IMR-90 (cell line): Measurements from ENCODE around the gene DIRAS3. TPM values are rescaled to one million over a fixed set of nuclear protein-coding genes. Genes with fewer than 3 reads are reported as not detected.

Experiments used
- ATAC-seq: fragments of 200-7000 bp; cut with Tn5 transposase; 2 replicates; pipeline ENCODE4 v1.9.1; 2020; ENCODE audit warnings: low read depth, mild to moderate bottlenecking, moderate library complexity
- BruUV-seq: library from RNA; stranded (reverse); fragments of 400-500 nt; replicated peaks from 2 replicates; lab custom pipeline; 2021; lab: Mats Ljungman, UMichigan
- CTCF ChIA-PET: fragments of 300-600 bp; formaldehyde crosslinking; extraction: SDS; loops from one replicate; lab custom pipeline; 2021; ENCODE audit warnings: antibody characterized with exemption; lab: Yijun Ruan, JAX
- POLR2A ChIA-PET: fragments of 300-600 bp; sonication (Branson Sonifier 250); formaldehyde crosslinking; loops from one replicate; lab custom pipeline; 2022; ENCODE audit warnings: antibody characterized with exemption; ENCODE audit not compliant: unreplicated experiment; lab: Charles Lee
- DNase-seq: peaks from one replicate; pipeline ENCODE4 v3.0.0; 2013
- H2AFZ ChIP-seq: replicated peaks from 2 replicates; pipeline ENCODE3; 2013; ENCODE audit warnings: low read length, mild to moderate bottlenecking; ENCODE audit not compliant: poor library complexity
- H2AK5ac ChIP-seq: 2 replicates; pipeline ENCODE4 v1.6.1; 2013; ENCODE audit warnings: low read depth, low read length, inconsistent platforms
- H2AK9ac ChIP-seq: replicated peaks from 2 replicates; pipeline ENCODE3; 2013; ENCODE audit warnings: mild to moderate bottlenecking, low read depth, low read length, moderate library complexity; ENCODE audit not compliant: poor library complexity
- H2BK120ac ChIP-seq: 2 replicates; pipeline ENCODE4 v1.6.1; 2013; ENCODE audit warnings: low read depth, low read length, inconsistent platforms
- H2BK15ac ChIP-seq: 3 replicates; pipeline ENCODE4 v1.6.1; 2013; ENCODE audit warnings: low read depth, low read length, inconsistent platforms
- H2BK20ac ChIP-seq: 2 replicates; pipeline ENCODE4 v1.6.1; 2013; ENCODE audit warnings: low read depth, mild to moderate bottlenecking, inconsistent platforms, low read length, moderate library complexity
- H2BK5ac ChIP-seq: 2 replicates; pipeline ENCODE4 v1.6.1; 2013; ENCODE audit warnings: mild to moderate bottlenecking, low read depth, low read length, inconsistent platforms; ENCODE audit not compliant: poor library complexity, severe bottlenecking
- H3K14ac ChIP-seq: replicated peaks from 2 replicates; pipeline ENCODE4 v1.6.1; 2013; ENCODE audit warnings: low read depth, low read length, inconsistent platforms
- H3K18ac ChIP-seq: 2 replicates; pipeline ENCODE4 v1.6.1; 2013; ENCODE audit warnings: low read depth, low read length, control low read depth
- H3K23ac ChIP-seq: 2 replicates; pipeline ENCODE4 v1.6.1; 2013; ENCODE audit warnings: low read depth, low read length, inconsistent platforms
- H3K27ac ChIP-seq: 2 replicates; pipeline ENCODE4 v1.5.1; 2013; ENCODE audit warnings: mild to moderate bottlenecking, control low read depth, low read length; ENCODE audit not compliant: insufficient read depth
- H3K27me3 ChIP-seq: 2 replicates; pipeline ENCODE4 v1.6.1; 2013; ENCODE audit warnings: low read length; ENCODE audit not compliant: control insufficient read depth, insufficient read depth
- H3K36me3 ChIP-seq: 2 replicates; pipeline ENCODE4 v1.6.1; 2013; ENCODE audit warnings: low read length, mixed read lengths; ENCODE audit not compliant: control insufficient read depth, insufficient read depth
- H3K4ac ChIP-seq: 2 replicates; pipeline ENCODE4 v1.6.1; 2013; ENCODE audit warnings: low read depth, low read length, inconsistent platforms
- H3K4me1 ChIP-seq: 2 replicates; pipeline ENCODE4 v1.6.1; 2013; ENCODE audit warnings: low read length, mixed read lengths; ENCODE audit not compliant: control insufficient read depth, insufficient read depth
- H3K4me2 ChIP-seq: 2 replicates; pipeline ENCODE4 v1.6.1; 2013; ENCODE audit warnings: low read depth, mild to moderate bottlenecking, control low read depth, low read length, moderate library complexity
- H3K4me3 ChIP-seq: 2 replicates; pipeline ENCODE4 v1.5.1; 2013; ENCODE audit warnings: low read depth, mild to moderate bottlenecking, control low read depth, low read length, moderate library complexity; ENCODE audit not compliant: insufficient read depth
- H3K56ac ChIP-seq: 2 replicates; pipeline ENCODE4 v1.6.1; 2013; ENCODE audit warnings: low read length, inconsistent platforms; ENCODE audit not compliant: insufficient read depth; ENCODE audit errors: extremely low read depth
- H3K79me1 ChIP-seq, 2 experiments: 2 replicates each; pipeline ENCODE4 v1.6.1; 2013; ENCODE audit warnings: low read length in 2 of 2, inconsistent platforms in 1 of 2, low read depth in 1 of 2
- H3K9ac ChIP-seq: 2 replicates; pipeline ENCODE4 v1.6.1; 2013; ENCODE audit warnings: low read depth, low read length, control low read depth
- H3K9me1 ChIP-seq: 2 replicates; pipeline ENCODE4 v1.6.1; 2013; ENCODE audit warnings: low read length, inconsistent platforms; ENCODE audit not compliant: insufficient read depth
- H3K9me3 ChIP-seq: 2 replicates; pipeline ENCODE4 v1.6.1; 2013; ENCODE audit warnings: low read length; ENCODE audit not compliant: control insufficient read depth, insufficient read depth
- H4K20me1 ChIP-seq: 2 replicates; pipeline ENCODE4 v1.6.1; 2013; ENCODE audit warnings: low read length, inconsistent platforms; ENCODE audit not compliant: insufficient read depth
- H4K5ac ChIP-seq: 2 replicates; pipeline ENCODE4 v1.6.1; 2013; ENCODE audit warnings: mild to moderate bottlenecking, low read depth, low read length, control low read depth
- H4K8ac ChIP-seq, 2 experiments: 2 replicates each; pipeline ENCODE4 v1.6.1; 2013; ENCODE audit warnings: low read depth in 2 of 2, low read length in 2 of 2, control low read depth in 1 of 2, inconsistent platforms in 1 of 2
- H4K91ac ChIP-seq: 2 replicates; pipeline ENCODE4 v1.6.1; 2013; ENCODE audit warnings: low read depth, low read length, inconsistent platforms; ENCODE audit not compliant: insufficient read depth
- BHLHE40 ChIP-seq: fragments of 150-350 bp; IDR thresholded peaks from 2 replicates; pipeline ENCODE4 v1.6.1; 2016; ENCODE audit warnings: mild to moderate bottlenecking, low read depth, low read length
- CEBPB ChIP-seq: IDR thresholded peaks from 2 replicates; pipeline ENCODE4 v1.6.1; 2012; ENCODE audit warnings: low read depth, low read length, improper control_type of control experiment
- CHD1 ChIP-seq: IDR thresholded peaks from 2 replicates; pipeline ENCODE4 v1.6.1; 2012; ENCODE audit warnings: low read depth, low read length, improper control_type of control experiment
- CTCF ChIP-seq: conservative IDR thresholded peaks from 2 replicates; pipeline ENCODE4 v1.5.1; 2012; ENCODE audit warnings: mild to moderate bottlenecking, low read depth, low read length, improper control_type of control experiment
- ELK1 ChIP-seq: fragments of 150-350 bp; IDR thresholded peaks from 2 replicates; pipeline ENCODE4 v1.6.1; 2016; ENCODE audit warnings: low read depth, mild to moderate bottlenecking, low read length, moderate library complexity, borderline replicate concordance
- FOS ChIP-seq: fragments of 150-350 bp; IDR thresholded peaks from 2 replicates; pipeline ENCODE4 v1.6.1; 2016; ENCODE audit warnings: low read depth, low read length
- MAFK ChIP-seq: IDR thresholded peaks from 2 replicates; pipeline ENCODE4 v1.6.1; 2012; ENCODE audit warnings: low read depth, low read length, improper control_type of control experiment
- MAZ ChIP-seq: IDR thresholded peaks from 2 replicates; pipeline ENCODE4 v1.6.1; 2012; ENCODE audit warnings: low read depth, mild to moderate bottlenecking, low read length, improper control_type of control experiment, moderate library complexity, borderline replicate concordance
- MXI1 ChIP-seq: IDR thresholded peaks from 2 replicates; pipeline ENCODE4 v1.6.1; 2012; ENCODE audit warnings: low read depth, mild to moderate bottlenecking, low read length, moderate library complexity, borderline replicate concordance
- NFE2L2 ChIP-seq: fragments of 150-350 bp; IDR thresholded peaks from 2 replicates; pipeline ENCODE4 v1.6.1; 2016; ENCODE audit warnings: low read depth, mild to moderate bottlenecking, low read length
- POLR2A ChIP-seq: IDR thresholded peaks from 2 replicates; pipeline ENCODE4 v1.6.1; 2012; ENCODE audit warnings: mild to moderate bottlenecking, low read depth, low read length
- RAD21 ChIP-seq: IDR thresholded peaks from 2 replicates; pipeline ENCODE4 v1.6.1; 2012; ENCODE audit warnings: low read length, improper control_type of control experiment
- RCOR1 ChIP-seq: IDR thresholded peaks from 2 replicates; pipeline ENCODE4 v1.6.1; 2012; ENCODE audit warnings: mild to moderate bottlenecking, low read length, improper control_type of control experiment; ENCODE audit not compliant: insufficient replicate concordance
- RFX5 ChIP-seq: IDR thresholded peaks from 2 replicates; pipeline ENCODE4 v1.8.0; 2012; ENCODE audit warnings: low read depth, mild to moderate bottlenecking, low read length, moderate library complexity
- SMC3 ChIP-seq: fragments of 150-350 bp; IDR thresholded peaks from 2 replicates; pipeline ENCODE4 v1.6.1; 2016; ENCODE audit warnings: low read depth, mild to moderate bottlenecking, antibody characterized with exemption, low read length, moderate library complexity
- USF2 ChIP-seq: fragments of 150-350 bp; IDR thresholded peaks from 2 replicates; pipeline ENCODE4 v1.6.1; 2017; ENCODE audit warnings: mild to moderate bottlenecking, antibody characterized with exemption, low read length, low read depth
- WGBS, 2 experiments: methylation state at CpG; one replicate each; pipeline versions ENCODE4 v1.1.5 to v1.1.7; 2013; ENCODE audit warnings: missing lambda C conversion rate in 2 of 2; ENCODE audit not compliant: insufficient read length in 1 of 2; ENCODE audit errors: extremely low coverage in 2 of 2; 5-methylcytosine and 5-hydroxymethylcytosine counted together
- dilution Hi-C: fragments of 300-500 bp; cut with HindIII; formaldehyde crosslinking; loops from one replicate; pipeline ENCODE4 v1.14.3; 2018; ENCODE audit warnings: low sequenced_read_pairs; ENCODE audit not compliant: unreplicated experiment
- in situ Hi-C: fragments of 300-500 bp; cut with MboI; formaldehyde crosslinking; loops from 3 replicates; pipeline ENCODE4 v1.14.3; 2019; ENCODE audit warnings: low sequenced_read_pairs, inconsistent platforms, mixed read lengths
- intact Hi-C: fragments of 100-400 bp; cut with micrococcal nuclease; formaldehyde crosslinking; loops from 2 replicates; pipeline ENCODE4 v1.10.0; 2022
- polyA plus RNA-seq, 3 experiments: library from polyadenylated mRNA; depleted of rRNA; stranded (reverse); fragments of >200 nt; gene quantifications; 2 replicates each; pipeline ENCODE4 v1.2.3, GENCODE V29; 2012; ENCODE audit warnings: low replicate concordance in 1 of 3
- total RNA-seq: library from RNA; depleted of rRNA; stranded (reverse); fragments of >200 nt; gene quantifications from 2 replicates; pipeline ENCODE4 v1.2.3, GENCODE V29; 2012

The DIRAS3 gene
- total and polyA plus RNA-seq, 2 of the 4 experiments (the other 2 are of a cell fraction): 8.6 to 14.6 TPM

GRCh38 chr1:68046885-68047658 is 3.4 kb downstream of the DIRAS3 start:
- H3K18ac ChIP-seq: no peak overlapping the region
- no peak overlapping the region for H2BK15ac ChIP-seq
- no peaks in the 10 kb centered on the region for H3K4me1 ChIP-seq
- H3K4ac ChIP-seq: no peak overlapping the region
- no peak overlapping the region for H3K14ac ChIP-seq
- no peak overlapping the region for H4K91ac ChIP-seq
- H3K23ac ChIP-seq: no peak overlapping the region
- no peak overlapping the region for H2AK5ac ChIP-seq
- in situ Hi-C loops (no loop called here), dilution Hi-C loops (no loop called here), intact Hi-C loops (no loop called here)
- no peak for DNase-seq
- no peaks in the 10 kb centered on the region for H3K36me3 ChIP-seq
- no peaks in the 10 kb centered on the region for H4K20me1 ChIP-seq
- WGBS, 2 experiments: 80% methylated on average over 15 of the region's 34 CpGs; no CpG with 5 or more reads in 1 of the 2 experiments
- H3K4me3 ChIP-seq: no peak overlapping the region
- no peak overlapping the region for H2BK20ac ChIP-seq
- no peak overlapping the region for H2AFZ ChIP-seq
- no peak overlapping the region for H3K56ac ChIP-seq
- ChIA-PET CTCF (no interaction called here), POLR2A (no interaction called here)
- H4K8ac ChIP-seq: no peak overlapping the region
- H3K79me1 ChIP-seq: no peaks in the 10 kb centered on the region
- no peak overlapping the region for H2BK120ac ChIP-seq
- H3K27ac ChIP-seq: no peak overlapping the region
- H2BK5ac ChIP-seq: no peak overlapping the region
- H4K5ac ChIP-seq: no peak overlapping the region
- no peak overlapping the region for H2AK9ac ChIP-seq
- no peak overlapping the region for H3K4me2 ChIP-seq
- no peaks in the 10 kb centered on the region for H3K27me3 ChIP-seq
- H3K9me1 ChIP-seq: no peaks in the 10 kb centered on the region
- no peaks in the 10 kb centered on the region for H3K9me3 ChIP-seq
- ATAC-seq: no peak
- no peak overlapping the region for H3K9ac ChIP-seq
- TF ChIP-seq MXI1 (no peak), BHLHE40 (no peak), SMC3 (no peak), CEBPB (no peak), MAZ (no peak), FOS (no peak), NFE2L2 (no peak), USF2 (no peak), CTCF (no peak), MAFK (no peak), POLR2A (no peak), CHD1 (no peak), RCOR1 (no peak), ELK1 (no peak), RAD21 (no peak), RFX5 (no peak)
- BruUV-seq: no TSS peak
